Natural killer cell (primary cell): ENCODE results near the gene ITGA4. TPM values are rescaled to one million over a fixed set of nuclear protein-coding genes. Genes with fewer than 3 reads are reported as not detected.
A peak's percentile ranks its signal among the peaks of the same experiment; 100 is the strongest.

Experiments used
- ATAC-seq, 3 donors: fragments of 150-1000 bp in 2 of 3; fragments of 200-7000 bp in 1 of 3; cut with Tn5 transposase; 1 replicate in 1 of 3; 2 replicates in 2 of 3; pipeline ENCODE4 v1.10.0; 2021; ENCODE audit warnings: mild to moderate bottlenecking in 2 of 3, moderate library complexity in 2 of 3
- DNase-seq, 2 donors: peaks; one replicate each; pipeline versions ENCODE4 v3.0.0 to v3.0.0-alpha.2; 2013 to 2021; ENCODE audit warnings: mixed read lengths in 1 of 2
- H3K27ac ChIP-seq: one replicate; pipeline ENCODE4 v1.5.1; 2013; ENCODE audit warnings: mild to moderate bottlenecking, low read length
- H3K27me3 ChIP-seq: one replicate; pipeline ENCODE4 v1.6.1; 2013; ENCODE audit warnings: low read length; ENCODE audit not compliant: control insufficient read depth, insufficient read depth
- H3K36me3 ChIP-seq: one replicate; pipeline ENCODE4 v1.6.1; 2013; ENCODE audit warnings: low read length; ENCODE audit not compliant: control insufficient read depth, insufficient read depth
- H3K4me1 ChIP-seq: one replicate; pipeline ENCODE4 v1.6.1; 2013; ENCODE audit warnings: low read length; ENCODE audit not compliant: control insufficient read depth, insufficient read depth
- H3K4me3 ChIP-seq: one replicate; pipeline ENCODE4 v1.5.1; 2013; ENCODE audit warnings: low read length
- H3K9me3 ChIP-seq: one replicate; pipeline ENCODE4 v1.6.1; 2013; ENCODE audit warnings: low read length; ENCODE audit not compliant: control insufficient read depth, insufficient read depth
- H3K27ac Mint-ChIP-seq, 2 donors: one replicate each; pipeline ENCODE4 v1.8.0; 2022; ENCODE audit warnings: mild to moderate bottlenecking in 2 of 2, mixed read lengths in 2 of 2, moderate library complexity in 1 of 2
- H3K27me3 Mint-ChIP-seq, 2 donors: one replicate each; pipeline ENCODE4 v1.8.0; 2022; ENCODE audit warnings: low read depth in 2 of 2, mixed read lengths in 2 of 2
- H3K36me3 Mint-ChIP-seq: one replicate; pipeline ENCODE4 v1.8.0; 2022; ENCODE audit warnings: mixed read lengths
- H3K4me1 Mint-ChIP-seq, 2 donors: one replicate each; pipeline ENCODE4 v1.8.0; 2022; ENCODE audit warnings: mixed read lengths in 2 of 2
- H3K4me3 Mint-ChIP-seq: one replicate; pipeline ENCODE4 v1.8.0; 2022; ENCODE audit warnings: mild to moderate bottlenecking, moderate library complexity, mixed read lengths
- H3K9me3 Mint-ChIP-seq, 2 donors: one replicate each; pipeline ENCODE4 v1.8.0; 2022; ENCODE audit warnings: mixed read lengths in 2 of 2
- CTCF ChIP-seq: fragments of 200-600 bp; IDR thresholded peaks from one replicate; pipeline ENCODE4 v1.8.0; 2022; ENCODE audit warnings: antibody characterized with exemption
- WGBS: methylation state at CpG from one replicate; pipeline ENCODE4 v1.1.7; 2013; ENCODE audit warnings: missing lambda C conversion rate; ENCODE audit not compliant: insufficient coverage; 5-methylcytosine and 5-hydroxymethylcytosine counted together
- intact Hi-C: fragments of 100-400 bp; cut with micrococcal nuclease; formaldehyde crosslinking; loops from one replicate; pipeline ENCODE4 v1.14.2; 2022
- total RNA-seq, 4 donors: library from RNA; stranded (reverse); fragments of 120-200 nt in 1 of 4; gene quantifications; one replicate each; pipeline versions ENCODE4 v1.2.3 to v1.2.4, GENCODE V29; 2013 to 2022

The ITGA4 gene
- total RNA-seq, 3 donors from 2014 or later (not counting 1 experiment from before 2014, with no cell fraction given), result 178 to 235 (median 189) TPM

- H3K4me3 Mint-ChIP-seq, result peak overlapping the region; percentile 37
- Histone ChIP-seq H3K9me3 (no peaks in the 10 kb centered on the region), H3K36me3 (peaks cover 43% of the 10 kb centered on the region), H3K27ac (peak overlapping the region; percentile 29), H3K4me1 (peaks cover 24% of the 10 kb centered on the region), H3K4me3 (no peak overlapping the region), H3K27me3 (no peaks in the 10 kb centered on the region)
- WGBS, result no CpG with 5 or more reads among the region's 3 CpGs
- peak overlapping the region; percentile 60 to 84 for H3K27ac Mint-ChIP-seq
- peak; percentile 47 to 65 (median 47) for ATAC-seq
- no peak for TF ChIP-seq CTCF
- H3K36me3 Mint-ChIP-seq, result peaks cover 17% of the 10 kb centered on the region
- H3K9me3 Mint-ChIP-seq, result no peaks in the 10 kb centered on the region
- no peaks in the 10 kb centered on the region for H3K27me3 Mint-ChIP-seq
- DNase-seq, result peak in 1 of 2 donors; percentile 57
- intact Hi-C loops, result loop anchor here (2.0 to 5.0 kb wide), 3 partner anchors 14 to 489 kb away; partner anchors contain the start of genes ITGA4, ITPRID2 and UBE2E3
- peaks cover 72 to 82% of the 10 kb centered on the region in 2 donors for H3K4me1 Mint-ChIP-seq
Measured at GRCh38 chr2:181471226-181471625, 14.0 kb downstream of the ITGA4 start.

GRCh38 chr2:181471783-181472182 lies 14.6 kb downstream of the ITGA4 start:
- peaks cover 76 to 88% of the 10 kb centered on the region in 2 donors for H3K4me1 Mint-ChIP-seq
- peak overlapping the region; percentile 29 for H3K27ac ChIP-seq
- no peaks in the 10 kb centered on the region for H3K27me3 ChIP-seq
- H3K27ac Mint-ChIP-seq, result peak overlapping the region; percentile 60 to 84
- H3K36me3 Mint-ChIP-seq, result peaks cover 23% of the 10 kb centered on the region
- H3K36me3 ChIP-seq, result peaks cover 47% of the 10 kb centered on the region
- ATAC-seq (peak; percentile 59 to 85 (median 74)), DNase-seq (peak in 1 of 2 donors; percentile 36)
- H3K4me3 ChIP-seq, result no peak overlapping the region
- intact Hi-C loops, result loop anchor here (2.0 to 5.0 kb wide), 3 partner anchors 15 to 489 kb away; partner anchors contain the start of genes ITGA4, ITPRID2 and UBE2E3
- peaks cover 21% of the 10 kb centered on the region for H3K4me1 ChIP-seq
- no peak for TF ChIP-seq CTCF
- no peaks in the 10 kb centered on the region for H3K9me3 ChIP-seq
- no peaks in the 10 kb centered on the region for H3K9me3 Mint-ChIP-seq
- no peaks in the 10 kb centered on the region for H3K27me3 Mint-ChIP-seq
- peak overlapping the region; percentile 37 for H3K4me3 Mint-ChIP-seq

GRCh38 chr2:181472990-181473389 lies 15.8 kb downstream of the ITGA4 start:
- H3K36me3 Mint-ChIP-seq, result peaks cover 30% of the 10 kb centered on the region
- H3K4me3 Mint-ChIP-seq, result peak overlapping the region; percentile 37

More at GRCh38 chr2:181472990-181473389, 15.8 kb downstream of the ITGA4 start:
- H3K36me3 ChIP-seq, result peaks cover 50% of the 10 kb centered on the region
- no peaks in the 10 kb centered on the region for H3K9me3 ChIP-seq
- no peaks in the 10 kb centered on the region for H3K27me3 ChIP-seq
- H3K4me1 Mint-ChIP-seq, result peaks cover 76 to 90% of the 10 kb centered on the region in 2 donors
- no peaks in the 10 kb centered on the region for H3K27me3 Mint-ChIP-seq
- DNase-seq (no peak), ATAC-seq (no peak)
- peaks cover 18% of the 10 kb centered on the region for H3K4me1 ChIP-seq
- H3K27ac ChIP-seq, result peak overlapping the region; percentile 5
- peak overlapping the region; percentile 60 to 84 for H3K27ac Mint-ChIP-seq
- H3K4me3 ChIP-seq, result no peak overlapping the region
- no peak for TF ChIP-seq CTCF
- H3K9me3 Mint-ChIP-seq, result no peaks in the 10 kb centered on the region
- intact Hi-C loops, result loop anchor here (5.0 kb wide), 2 partner anchors 419 to 491 kb away; partner anchors contain the start of genes ITPRID2 and UBE2E3
- 65% methylated on average over 6 of the region's 6 CpGs for WGBS
